Testis (tissue), 2 donors: ENCODE data around the gene RERE.

Experiments
- POLR2A ChIP-seq: fragments of 450-650 bp; IDR thresholded peaks from one replicate; pipeline ENCODE4 v1.6.1; 2017; ENCODE audit warnings: antibody characterized with exemption, mild to moderate bottlenecking, moderate library complexity
- TF ChIP-seq, protein P1 (sequence below), 3 experiments: fragments of 450-650 bp in 2 of 3; fragments of 200-600 bp in 1 of 3; sonication (generic) in 1 of 3; IDR thresholded peaks; one replicate each; pipeline ENCODE4 v1.5.1; 2016 to 2019; ENCODE audit warnings: antibody characterized with exemption in 3 of 3, mild to moderate bottlenecking in 2 of 3, moderate library complexity in 1 of 3

DNA sequence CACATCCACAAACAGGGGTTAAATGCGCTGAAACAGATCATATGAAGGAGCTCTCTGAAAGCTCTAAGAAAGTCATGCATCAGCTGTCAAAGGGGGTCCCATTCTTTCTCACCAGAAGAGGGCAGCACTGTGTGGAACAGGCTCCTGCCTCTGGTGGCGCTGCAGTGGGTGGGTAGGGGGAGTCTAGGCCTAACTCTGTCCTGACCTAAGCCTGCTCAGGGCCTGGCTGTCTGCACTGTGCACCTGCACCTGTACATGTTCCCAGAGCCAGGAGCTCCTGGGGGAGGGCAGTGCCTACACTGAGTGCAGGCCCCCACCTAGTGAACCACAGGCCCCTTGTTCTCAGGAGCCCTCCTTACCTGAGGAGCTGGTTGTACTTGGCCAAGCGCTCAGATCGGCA lies 45.1 kb upstream of the RERE start:
- TF ChIP-seq POLR2A: no peak
- TF ChIP-seq, protein P1, sequence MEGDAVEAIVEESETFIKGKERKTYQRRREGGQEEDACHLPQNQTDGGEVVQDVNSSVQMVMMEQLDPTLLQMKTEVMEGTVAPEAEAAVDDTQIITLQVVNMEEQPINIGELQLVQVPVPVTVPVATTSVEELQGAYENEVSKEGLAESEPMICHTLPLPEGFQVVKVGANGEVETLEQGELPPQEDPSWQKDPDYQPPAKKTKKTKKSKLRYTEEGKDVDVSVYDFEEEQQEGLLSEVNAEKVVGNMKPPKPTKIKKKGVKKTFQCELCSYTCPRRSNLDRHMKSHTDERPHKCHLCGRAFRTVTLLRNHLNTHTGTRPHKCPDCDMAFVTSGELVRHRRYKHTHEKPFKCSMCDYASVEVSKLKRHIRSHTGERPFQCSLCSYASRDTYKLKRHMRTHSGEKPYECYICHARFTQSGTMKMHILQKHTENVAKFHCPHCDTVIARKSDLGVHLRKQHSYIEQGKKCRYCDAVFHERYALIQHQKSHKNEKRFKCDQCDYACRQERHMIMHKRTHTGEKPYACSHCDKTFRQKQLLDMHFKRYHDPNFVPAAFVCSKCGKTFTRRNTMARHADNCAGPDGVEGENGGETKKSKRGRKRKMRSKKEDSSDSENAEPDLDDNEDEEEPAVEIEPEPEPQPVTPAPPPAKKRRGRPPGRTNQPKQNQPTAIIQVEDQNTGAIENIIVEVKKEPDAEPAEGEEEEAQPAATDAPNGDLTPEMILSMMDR (IDR thresholded peaks at IDR 0.05): peak in 2 of 3 experiments; percentile 28 to 35
